Natural killer cell treated with Interleukin-12 subunit alpha and Interleukin-12 subunit beta and Interleukin-15 and Interleukin-18, amount 100 ng/mL, for 72 hours (primary cell): ENCODE results near the gene CCM2. TPM values are rescaled to one million over a fixed set of nuclear protein-coding genes. Genes with fewer than 3 reads are reported as not detected.
"Not testable (repeated sequence)": the region's sequence is repeated elsewhere in the genome, so short reads cannot be mapped to it uniquely, and the experiment has no call there.

Source experiments
- ATAC-seq, 2 donors: fragments of 150-1000 bp; cut with Tn5 transposase in 1 of 2; sonication (Bioruptor Pico), chemical (Tn5 transposase) in 1 of 2; 2 replicates each; pipeline ENCODE4 v1.10.0; 2021
- DNase-seq: peaks from one replicate; pipeline ENCODE4 v3.0.0; 2022; ENCODE audit warnings: low spot score
- H3K27ac Mint-ChIP-seq, 2 donors: 1 replicate in 1 of 2; 2 replicates in 1 of 2; pipeline ENCODE4 v1.8.0; 2022; ENCODE audit warnings: mixed read lengths in 2 of 2, mild to moderate bottlenecking in 1 of 2, moderate library complexity in 1 of 2
- H3K27me3 Mint-ChIP-seq, 2 donors: 1 replicate in 1 of 2; 2 replicates in 1 of 2; pipeline ENCODE4 v1.8.0; 2022; ENCODE audit warnings: mixed read lengths in 2 of 2
- H3K36me3 Mint-ChIP-seq: one replicate; pipeline ENCODE4 v1.8.0; 2022; ENCODE audit warnings: mixed read lengths
- H3K4me1 Mint-ChIP-seq, 2 donors: 1 replicate in 1 of 2; 2 replicates in 1 of 2; pipeline ENCODE4 v1.8.0; 2022; ENCODE audit warnings: low read depth in 2 of 2, mixed read lengths in 2 of 2, mild to moderate bottlenecking in 1 of 2
- H3K4me3 Mint-ChIP-seq: one replicate; pipeline ENCODE4 v1.8.0; 2022; ENCODE audit warnings: mixed read lengths
- H3K9me3 Mint-ChIP-seq: 2 replicates; pipeline ENCODE4 v1.8.0; 2022; ENCODE audit warnings: mixed read lengths
- total RNA-seq, 2 donors: library from RNA; stranded (reverse); gene quantifications; one replicate each; pipeline ENCODE4 v1.2.3, GENCODE V29; 2022

CCM2 gene
- total RNA-seq, 2 donors from 2014 or later, result 59.2 to 68.4 TPM

DNA sequence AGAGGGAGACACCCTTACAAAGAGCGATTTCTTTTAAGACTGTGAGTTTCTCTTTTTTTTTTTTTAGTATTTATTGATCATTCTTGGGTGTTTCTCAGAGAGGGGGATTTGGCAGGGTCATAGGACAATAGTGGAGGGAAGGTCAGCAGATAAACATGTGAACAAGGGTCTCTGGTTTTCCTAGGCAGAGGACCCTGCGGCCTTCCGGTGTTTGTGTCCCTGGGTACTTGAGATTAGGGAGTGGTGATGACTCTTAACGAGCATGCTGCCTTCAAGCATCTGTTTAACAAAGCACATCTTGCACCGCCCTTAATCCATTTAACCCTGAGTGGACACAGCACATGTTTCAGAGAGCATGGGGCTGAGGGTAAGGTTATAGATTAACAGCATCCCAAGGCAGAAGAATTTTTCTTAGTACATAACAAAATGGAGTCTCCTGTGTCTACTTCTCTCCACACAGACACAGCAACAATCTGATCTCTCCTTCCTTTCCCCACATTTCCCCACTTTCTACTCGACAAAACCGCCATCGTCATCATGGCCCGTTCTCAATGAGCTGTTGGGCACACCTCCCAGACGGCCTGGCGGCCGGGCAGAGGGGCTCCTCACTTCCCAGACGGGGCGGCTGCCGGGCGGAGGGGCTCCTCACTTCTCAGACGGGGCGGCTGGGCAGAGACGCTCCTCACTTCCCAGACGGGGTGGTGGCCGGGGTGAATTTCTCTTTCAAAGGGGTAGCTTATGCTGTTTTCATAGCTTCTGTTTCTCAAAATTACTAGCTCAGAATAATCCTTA is 7.8 kb upstream of the CCM2 start:
- H3K4me3 Mint-ChIP-seq, DNase-seq, H3K27me3 Mint-ChIP-seq, H3K9me3 Mint-ChIP-seq, H3K36me3 Mint-ChIP-seq, ATAC-seq: not testable (repeated sequence)
- Mint-ChIP-seq H3K4me1 (peaks cover 24 to 34% of the 10 kb centered on the region in 2 donors), H3K27ac (peak overlapping the region in 1 of 2 donors; percentile 36)

DNA sequence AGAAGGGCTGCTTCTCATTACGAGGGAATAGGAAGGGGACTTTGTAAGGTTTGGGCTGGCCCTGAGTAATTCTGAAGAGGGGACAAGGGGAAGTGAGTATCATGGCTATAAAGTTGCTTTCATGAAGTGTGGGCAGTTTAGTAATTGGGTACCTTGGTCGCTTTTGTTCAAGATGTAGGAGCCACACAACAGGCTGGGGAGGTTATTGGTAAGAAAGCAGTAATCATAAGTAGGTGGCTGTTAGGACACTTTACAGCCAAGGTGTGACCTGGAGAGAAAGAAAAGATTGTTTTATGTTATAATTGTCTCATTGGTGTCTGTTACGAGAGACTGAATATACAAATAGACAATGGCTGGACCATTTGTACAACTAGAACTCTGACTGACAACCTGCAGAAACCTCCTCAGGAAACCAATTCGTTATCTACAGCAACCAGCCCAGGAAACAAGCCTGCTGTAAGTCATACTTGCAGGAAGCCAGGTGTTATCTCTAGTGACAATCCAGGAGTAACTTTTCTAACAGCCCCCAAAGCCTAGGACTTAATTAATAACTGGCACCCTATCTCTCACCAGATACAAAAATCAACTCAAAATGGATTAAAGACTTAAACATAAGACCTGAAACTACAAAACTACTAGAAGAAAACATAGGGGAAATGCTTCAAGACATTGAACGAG is 5.0 kb upstream of the CCM2 start:
- no peak for ATAC-seq
- no peak overlapping the region for H3K4me3 Mint-ChIP-seq
- H3K4me1 Mint-ChIP-seq, result peaks cover 23% of the 10 kb centered on the region in 2 donors
- no peaks in the 10 kb centered on the region for H3K27me3 Mint-ChIP-seq
- DNase-seq, result no peak
- no peaks in the 10 kb centered on the region for H3K36me3 Mint-ChIP-seq
- no peaks in the 10 kb centered on the region for H3K9me3 Mint-ChIP-seq
- peak overlapping the region; percentile 50 to 56 for H3K27ac Mint-ChIP-seq

GRCh38 chr7:44995555-44996493 is 4.2 kb upstream of the CCM2 start:
- Mint-ChIP-seq H3K4me3 (no peak overlapping the region), H3K27me3 (no peaks in the 10 kb centered on the region), H3K4me1 (peaks cover 23 to 25% of the 10 kb centered on the region in 2 donors), H3K36me3 (no peaks in the 10 kb centered on the region), H3K9me3 (no peaks in the 10 kb centered on the region), H3K27ac (peak overlapping the region; percentile 31 to 50)
- ATAC-seq (no peak), DNase-seq (no peak)

GRCh38 chr7:44998153-44998871 is 1.7 kb upstream of the CCM2 start:
- H3K36me3 Mint-ChIP-seq, result peaks cover 7% of the 10 kb centered on the region
- no peaks in the 10 kb centered on the region for H3K27me3 Mint-ChIP-seq
- H3K27ac Mint-ChIP-seq, result peak overlapping the region; percentile 65 to 66
- DNase-seq, result no peak
- H3K4me1 Mint-ChIP-seq, result peaks cover 35 to 39% of the 10 kb centered on the region in 2 donors
- H3K9me3 Mint-ChIP-seq, result no peaks in the 10 kb centered on the region
- ATAC-seq, result no peak
- H3K4me3 Mint-ChIP-seq, result peak overlapping the region; percentile 92

- H3K27me3 Mint-ChIP-seq, result no peaks in the 10 kb centered on the region
- no peaks in the 10 kb centered on the region for H3K9me3 Mint-ChIP-seq
- peaks cover 37 to 38% of the 10 kb centered on the region in 2 donors for H3K4me1 Mint-ChIP-seq
- H3K36me3 Mint-ChIP-seq, result peaks cover 7% of the 10 kb centered on the region
- H3K27ac Mint-ChIP-seq, result peak overlapping the region; percentile 65 to 66
- ATAC-seq, result peak; percentile 96
- peak; percentile 100 for DNase-seq
- H3K4me3 Mint-ChIP-seq, result peak overlapping the region; percentile 92
Measured at GRCh38 chr7:44999245-45000092, 532 bp upstream of the CCM2 start.

GRCh38 chr7:45001138-45001694 is 1.2 kb downstream of the CCM2 start:
- no peaks in the 10 kb centered on the region for H3K9me3 Mint-ChIP-seq
- peak overlapping the region; percentile 92 for H3K4me3 Mint-ChIP-seq
- DNase-seq (no peak), ATAC-seq (no peak)
- H3K36me3 Mint-ChIP-seq, result peaks cover 7% of the 10 kb centered on the region
- peaks cover 30 to 33% of the 10 kb centered on the region in 2 donors for H3K4me1 Mint-ChIP-seq
- peak overlapping the region; percentile 73 to 76 for H3K27ac Mint-ChIP-seq
- no peaks in the 10 kb centered on the region for H3K27me3 Mint-ChIP-seq

DNA sequence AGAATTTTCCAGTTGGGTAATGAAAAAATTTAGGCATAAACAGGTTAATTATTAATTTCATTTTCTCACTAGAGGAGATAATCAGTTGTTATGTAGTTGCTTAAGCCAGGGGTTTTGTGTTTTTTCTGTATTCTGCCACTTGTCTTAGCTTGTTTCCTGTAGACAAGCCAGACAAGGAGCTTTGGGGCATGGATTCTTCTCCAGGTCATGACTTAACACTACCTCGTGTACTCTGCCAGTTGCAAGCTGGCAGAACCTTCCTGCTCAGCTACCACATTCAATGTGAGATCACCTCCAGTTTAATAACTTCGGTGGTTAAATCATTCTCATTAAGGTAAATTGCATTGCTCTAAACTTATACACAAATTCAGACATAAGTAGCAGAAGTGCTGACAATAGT is 1.8 kb downstream of the CCM2 start:
- peaks cover 31 to 34% of the 10 kb centered on the region in 2 donors for H3K4me1 Mint-ChIP-seq
- peak overlapping the region; percentile 73 to 76 for H3K27ac Mint-ChIP-seq

DNA sequence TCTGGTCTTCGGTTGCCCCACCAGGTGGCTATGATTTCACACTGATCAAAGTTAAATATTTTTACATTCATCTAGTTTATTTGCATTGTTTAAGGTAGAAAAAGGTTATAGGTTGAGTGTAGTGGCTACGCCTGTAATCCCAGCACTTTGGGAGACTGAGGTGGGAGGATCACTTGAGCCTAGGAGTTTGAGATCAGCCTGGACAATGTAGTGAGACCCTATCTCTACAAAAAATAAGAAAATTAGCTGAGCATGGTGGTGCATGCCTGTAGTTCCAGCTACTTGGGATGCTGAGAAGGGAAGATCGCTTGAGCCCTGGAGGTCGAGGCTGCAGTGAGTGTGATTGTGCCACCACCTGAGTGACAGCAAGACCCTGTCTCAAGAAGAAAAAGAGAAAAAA is 3.8 kb downstream of the CCM2 start:
- Mint-ChIP-seq H3K36me3 (peaks cover 7% of the 10 kb centered on the region), H3K4me1 (peaks cover 36 to 40% of the 10 kb centered on the region in 2 donors), H3K27ac (peak overlapping the region in 1 of 2 donors; percentile 25), H3K9me3 (no peaks in the 10 kb centered on the region), H3K4me3 (no peak overlapping the region), H3K27me3 (no peaks in the 10 kb centered on the region)
- no peak for DNase-seq
- ATAC-seq, result no peak

More for the DNA sequence above, 1.8 kb downstream of the CCM2 start:
- Mint-ChIP-seq H3K27me3 (no peaks in the 10 kb centered on the region), H3K9me3 (no peaks in the 10 kb centered on the region), H3K36me3 (peaks cover 7% of the 10 kb centered on the region), H3K4me3 (peak overlapping the region; percentile 92)
- ATAC-seq (no peak), DNase-seq (no peak)

DNA sequence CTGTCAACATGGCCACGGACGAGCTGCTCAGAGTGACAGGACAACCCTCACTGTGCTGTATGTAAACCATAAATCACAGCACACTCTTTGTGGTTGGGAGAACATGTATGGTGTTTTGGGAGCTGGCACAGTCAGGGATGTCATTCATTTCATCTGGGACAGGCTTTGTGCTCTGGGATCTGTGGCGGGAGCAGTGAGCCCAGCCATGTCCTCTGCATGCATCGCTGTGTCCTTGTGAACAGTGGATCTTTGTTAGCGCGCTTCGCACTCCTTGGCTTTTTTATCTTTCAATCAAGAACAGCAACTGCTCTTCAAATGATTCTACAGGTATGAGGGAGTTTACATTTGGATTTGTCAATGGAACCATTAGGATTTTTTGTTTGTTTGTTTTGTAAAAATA is 7.1 kb downstream of the CCM2 start:
- peak in 1 of 2 donors; percentile 32 for ATAC-seq
- Mint-ChIP-seq H3K27ac (peak overlapping the region; percentile 41 to 54), H3K27me3 (no peaks in the 10 kb centered on the region), H3K4me1 (peaks cover 32% of the 10 kb centered on the region in 2 donors), H3K4me3 (peak overlapping the region; percentile 25), H3K9me3 (no peaks in the 10 kb centered on the region), H3K36me3 (no peaks in the 10 kb centered on the region)
- DNase-seq, result no peak

DNA sequence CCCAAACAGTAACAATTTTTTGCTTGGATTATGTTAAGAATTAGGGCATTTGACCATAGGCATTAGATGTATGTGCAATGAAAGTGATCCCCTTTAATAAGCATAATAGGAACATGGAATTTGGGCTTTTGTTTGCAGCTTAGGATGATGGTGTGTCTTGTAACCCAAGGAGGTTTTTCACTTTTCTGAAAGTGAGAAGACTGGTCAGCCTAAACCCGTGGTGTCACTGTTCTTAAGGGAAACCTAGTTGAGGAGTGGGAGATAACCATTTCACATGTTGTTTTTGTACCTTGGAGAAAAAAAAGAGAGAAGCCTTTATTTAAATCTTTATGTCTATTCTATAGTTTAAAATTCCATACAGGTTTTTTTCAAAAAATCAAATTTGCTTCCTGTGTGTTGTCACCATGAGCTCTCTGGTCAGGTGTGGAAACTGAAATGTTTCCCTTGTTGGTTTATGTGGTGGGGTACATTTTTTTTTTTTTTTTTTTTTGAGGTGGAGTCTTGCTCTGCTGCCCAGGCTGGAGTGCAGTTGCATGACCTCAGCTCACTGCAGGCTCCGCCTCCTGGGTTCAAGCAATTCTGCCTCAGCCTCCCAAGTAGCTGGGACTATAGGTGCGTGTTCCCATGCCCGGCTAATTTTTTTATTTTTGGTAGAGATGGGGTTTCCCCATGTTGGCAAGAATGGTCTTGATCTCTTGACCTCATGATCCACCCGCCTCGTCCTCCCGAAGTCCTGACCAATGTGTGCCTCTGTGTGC is 7.7 kb downstream of the CCM2 start:
- H3K4me3 Mint-ChIP-seq, result peak overlapping the region; percentile 25
- H3K4me1 Mint-ChIP-seq, result peaks cover 31 to 32% of the 10 kb centered on the region in 2 donors

DNA sequence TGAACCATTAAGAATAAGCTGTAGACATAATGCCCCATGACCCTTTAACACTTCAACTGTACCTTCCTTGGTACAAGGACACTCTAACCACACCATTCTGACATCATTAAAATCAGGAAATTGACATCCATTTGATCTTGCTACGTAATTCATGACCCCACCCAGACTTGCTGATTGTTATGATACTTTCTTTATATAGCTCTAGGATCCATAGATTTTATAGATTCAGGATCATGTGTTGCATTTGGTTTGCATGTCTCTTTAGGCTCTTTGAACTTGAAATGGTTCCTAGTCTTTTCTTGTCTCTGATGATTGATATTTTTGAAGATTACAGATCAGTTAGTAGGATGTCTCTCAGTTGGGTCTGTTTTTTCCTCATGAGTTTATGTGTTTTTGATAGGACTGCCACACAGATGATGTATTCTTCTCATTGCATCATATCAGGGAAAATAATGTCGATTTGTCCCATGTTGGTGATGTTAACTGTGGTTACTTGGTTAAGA is 13.5 kb downstream of the CCM2 start:
- no peaks in the 10 kb centered on the region for H3K9me3 Mint-ChIP-seq
- DNase-seq (no peak), ATAC-seq (no peak)
- H3K27me3 Mint-ChIP-seq, result no peaks in the 10 kb centered on the region
- peak overlapping the region in 1 of 2 donors; percentile 4 for H3K27ac Mint-ChIP-seq
- H3K4me1 Mint-ChIP-seq, result peaks cover 25 to 28% of the 10 kb centered on the region in 2 donors
- no peak overlapping the region for H3K4me3 Mint-ChIP-seq
- H3K36me3 Mint-ChIP-seq, result peaks cover 12% of the 10 kb centered on the region

More for the DNA sequence above, 7.7 kb downstream of the CCM2 start:
- Mint-ChIP-seq H3K36me3 (peaks cover 2% of the 10 kb centered on the region), H3K27ac (peak overlapping the region; percentile 41 to 54), H3K27me3 (no peaks in the 10 kb centered on the region), H3K9me3 (no peaks in the 10 kb centered on the region)
- ATAC-seq (peak; percentile 82 to 84), DNase-seq (no peak)
